Measurements from ENCODE around the gene GNPTG.

Gene GNPTG

GRCh38 chr16:1364510-1364909 lies 12.8 kb downstream of the GNPTG start:
- Histone ChIP-seq H3K4me3 (ENCODE audit: low read length in 2 of 2) (no peak overlapping the region), H3K9me3 (ENCODE audit: control insufficient read depth in 2 of 2, low read length in 2 of 2) (no peaks in the 10 kb centered on the region), H3K36me3 (ENCODE audit: control insufficient read depth in 2 of 2, insufficient read depth in 2 of 2, low read length in 2 of 2) (peaks cover 23 to 33% of the 10 kb centered on the region in 2 donors), H3K9ac (ENCODE audit: low read length in 2 of 2) (no peak overlapping the region), H3K27me3 (ENCODE audit: control insufficient read depth in 1 of 2, insufficient read depth in 2 of 2, low read length in 2 of 2) (no peaks in the 10 kb centered on the region), H3K27ac (ENCODE audit: low read length) (no peak overlapping the region), H3K4me1 (ENCODE audit: control insufficient read depth, insufficient read depth, low read length) (no peaks in the 10 kb centered on the region)

GRCh38 chr16:1366060-1366711 lies 14.5 kb downstream of the GNPTG start:
- H3K9ac ChIP-seq (ENCODE audit: low read length in 2 of 2), result no peak overlapping the region
- no peaks in the 10 kb centered on the region for H3K9me3 ChIP-seq (ENCODE audit: control insufficient read depth in 2 of 2, low read length in 2 of 2)
- H3K27me3 ChIP-seq (ENCODE audit: control insufficient read depth in 1 of 2, insufficient read depth in 2 of 2, low read length in 2 of 2), result no peaks in the 10 kb centered on the region
- no peak overlapping the region for H3K4me3 ChIP-seq (ENCODE audit: low read length in 2 of 2)
- H3K27ac ChIP-seq (ENCODE audit: low read length), result no peak overlapping the region
- peaks cover 23 to 31% of the 10 kb centered on the region in 2 donors for H3K36me3 ChIP-seq (ENCODE audit: control insufficient read depth in 2 of 2, insufficient read depth in 2 of 2, low read length in 2 of 2)
- H3K4me1 ChIP-seq (ENCODE audit: control insufficient read depth, insufficient read depth, low read length), result no peaks in the 10 kb centered on the region

GRCh38 chr16:1366712-1367299 lies 15.1 kb downstream of the GNPTG start:
- H3K36me3 ChIP-seq (ENCODE audit: control insufficient read depth in 2 of 2, insufficient read depth in 2 of 2, low read length in 2 of 2), result peaks cover 23 to 31% of the 10 kb centered on the region in 2 donors
- no peak overlapping the region for H3K9ac ChIP-seq (ENCODE audit: low read length in 2 of 2)
- H3K4me3 ChIP-seq (ENCODE audit: low read length in 2 of 2), result no peak overlapping the region
- H3K27ac ChIP-seq (ENCODE audit: low read length), result no peak overlapping the region
- H3K4me1 ChIP-seq (ENCODE audit: control insufficient read depth, insufficient read depth, low read length), result no peaks in the 10 kb centered on the region
- no peaks in the 10 kb centered on the region for H3K27me3 ChIP-seq (ENCODE audit: control insufficient read depth in 1 of 2, insufficient read depth in 2 of 2, low read length in 2 of 2)
- H3K9me3 ChIP-seq (ENCODE audit: control insufficient read depth in 2 of 2, low read length in 2 of 2), result no peaks in the 10 kb centered on the region

GRCh38 chr16:1367486-1368174 lies 15.9 kb downstream of the GNPTG start:
- H3K27ac ChIP-seq (ENCODE audit: low read length), result no peak overlapping the region
- peaks cover 17 to 24% of the 10 kb centered on the region in 2 donors for H3K36me3 ChIP-seq (ENCODE audit: control insufficient read depth in 2 of 2, insufficient read depth in 2 of 2, low read length in 2 of 2)
- H3K4me1 ChIP-seq (ENCODE audit: control insufficient read depth, insufficient read depth, low read length), result no peaks in the 10 kb centered on the region
- no peak overlapping the region for H3K9ac ChIP-seq (ENCODE audit: low read length in 2 of 2)
- H3K27me3 ChIP-seq (ENCODE audit: control insufficient read depth in 1 of 2, insufficient read depth in 2 of 2, low read length in 2 of 2), result no peaks in the 10 kb centered on the region
- no peak overlapping the region for H3K4me3 ChIP-seq (ENCODE audit: low read length in 2 of 2)
- no peaks in the 10 kb centered on the region for H3K9me3 ChIP-seq (ENCODE audit: control insufficient read depth in 2 of 2, low read length in 2 of 2)

- H3K27ac ChIP-seq (ENCODE audit: low read length), result no peak overlapping the region
- H3K27me3 ChIP-seq (ENCODE audit: control insufficient read depth in 1 of 2, insufficient read depth in 2 of 2, low read length in 2 of 2), result no peaks in the 10 kb centered on the region
- no peaks in the 10 kb centered on the region for H3K9me3 ChIP-seq (ENCODE audit: control insufficient read depth in 2 of 2, low read length in 2 of 2)
- peaks cover 2 to 8% of the 10 kb centered on the region in 2 donors for H3K36me3 ChIP-seq (ENCODE audit: control insufficient read depth in 2 of 2, insufficient read depth in 2 of 2, low read length in 2 of 2)
- H3K9ac ChIP-seq (ENCODE audit: low read length in 2 of 2), result no peak overlapping the region
- no peaks in the 10 kb centered on the region for H3K4me1 ChIP-seq (ENCODE audit: control insufficient read depth, insufficient read depth, low read length)
- H3K4me3 ChIP-seq (ENCODE audit: low read length in 2 of 2), result no peak overlapping the region
These were observed 19.6 kb downstream of the GNPTG start for GRCh38 chr16:1371054-1371978.

- H3K36me3 ChIP-seq (ENCODE audit: control insufficient read depth in 2 of 2, insufficient read depth in 2 of 2, low read length in 2 of 2), result peaks cover 0 to 5% of the 10 kb centered on the region in 2 donors
- H3K9me3 ChIP-seq (ENCODE audit: control insufficient read depth in 2 of 2, low read length in 2 of 2), result no peaks in the 10 kb centered on the region
- no peak overlapping the region for H3K27ac ChIP-seq (ENCODE audit: low read length)
- no peaks in the 10 kb centered on the region for H3K27me3 ChIP-seq (ENCODE audit: control insufficient read depth in 1 of 2, insufficient read depth in 2 of 2, low read length in 2 of 2)
- H3K4me3 ChIP-seq (ENCODE audit: low read length in 2 of 2), result no peak overlapping the region
- H3K9ac ChIP-seq (ENCODE audit: low read length in 2 of 2), result no peak overlapping the region
- H3K4me1 ChIP-seq (ENCODE audit: control insufficient read depth, insufficient read depth, low read length), result no peaks in the 10 kb centered on the region
These were observed 20.7 kb downstream of the GNPTG start for GRCh38 chr16:1372292-1372950.

GRCh38 chr16:1374418-1375297 lies 22.9 kb downstream of the GNPTG start:
- H3K27ac ChIP-seq (ENCODE audit: low read length), result no peak overlapping the region
- H3K27me3 ChIP-seq (ENCODE audit: control insufficient read depth in 1 of 2, insufficient read depth in 2 of 2, low read length in 2 of 2), result no peaks in the 10 kb centered on the region
- H3K9me3 ChIP-seq (ENCODE audit: control insufficient read depth in 2 of 2, low read length in 2 of 2), result no peaks in the 10 kb centered on the region
- no peak overlapping the region for H3K4me3 ChIP-seq (ENCODE audit: low read length in 2 of 2)
- peaks cover 0 to 5% of the 10 kb centered on the region in 2 donors for H3K36me3 ChIP-seq (ENCODE audit: control insufficient read depth in 2 of 2, insufficient read depth in 2 of 2, low read length in 2 of 2)
- H3K9ac ChIP-seq (ENCODE audit: low read length in 2 of 2), result no peak overlapping the region
- H3K4me1 ChIP-seq (ENCODE audit: control insufficient read depth, insufficient read depth, low read length), result peaks cover 16% of the 10 kb centered on the region

GRCh38 chr16:1375298-1375640 lies 23.5 kb downstream of the GNPTG start:
- Histone ChIP-seq H3K27me3 (ENCODE audit: control insufficient read depth in 1 of 2, insufficient read depth in 2 of 2, low read length in 2 of 2) (no peaks in the 10 kb centered on the region), H3K27ac (ENCODE audit: low read length) (no peak overlapping the region), H3K9ac (ENCODE audit: low read length in 2 of 2) (no peak overlapping the region), H3K9me3 (ENCODE audit: control insufficient read depth in 2 of 2, low read length in 2 of 2) (no peaks in the 10 kb centered on the region), H3K4me1 (ENCODE audit: control insufficient read depth, insufficient read depth, low read length) (peaks cover 16% of the 10 kb centered on the region), H3K36me3 (ENCODE audit: control insufficient read depth in 2 of 2, insufficient read depth in 2 of 2, low read length in 2 of 2) (peaks cover 0 to 5% of the 10 kb centered on the region in 2 donors), H3K4me3 (ENCODE audit: low read length in 2 of 2) (no peak overlapping the region)

- H3K27me3 ChIP-seq (ENCODE audit: control insufficient read depth in 1 of 2, insufficient read depth in 2 of 2, low read length in 2 of 2), result no peaks in the 10 kb centered on the region
- H3K27ac ChIP-seq (ENCODE audit: low read length), result no peak overlapping the region
- H3K36me3 ChIP-seq (ENCODE audit: control insufficient read depth in 2 of 2, insufficient read depth in 2 of 2, low read length in 2 of 2), result peaks cover 0 to 5% of the 10 kb centered on the region in 2 donors
- no peak overlapping the region for H3K4me3 ChIP-seq (ENCODE audit: low read length in 2 of 2)
- no peak overlapping the region for H3K9ac ChIP-seq (ENCODE audit: low read length in 2 of 2)
- peaks cover 16% of the 10 kb centered on the region for H3K4me1 ChIP-seq (ENCODE audit: control insufficient read depth, insufficient read depth, low read length)
- no peaks in the 10 kb centered on the region for H3K9me3 ChIP-seq (ENCODE audit: control insufficient read depth in 2 of 2, low read length in 2 of 2)
These were observed 24.1 kb downstream of the GNPTG start for GRCh38 chr16:1375741-1376410.
